GM18870 (cell line): ENCODE results near the gene ARHGDIB.

Experiments used
- ATAC-seq: cut with Tn5 transposase; IDR thresholded peaks from one replicate; pipeline ENCODE4 v1.9.1; 2021; ENCODE audit warnings: moderate library complexity; ENCODE audit not compliant: unreplicated experiment

ARHGDIB gene

DNA sequence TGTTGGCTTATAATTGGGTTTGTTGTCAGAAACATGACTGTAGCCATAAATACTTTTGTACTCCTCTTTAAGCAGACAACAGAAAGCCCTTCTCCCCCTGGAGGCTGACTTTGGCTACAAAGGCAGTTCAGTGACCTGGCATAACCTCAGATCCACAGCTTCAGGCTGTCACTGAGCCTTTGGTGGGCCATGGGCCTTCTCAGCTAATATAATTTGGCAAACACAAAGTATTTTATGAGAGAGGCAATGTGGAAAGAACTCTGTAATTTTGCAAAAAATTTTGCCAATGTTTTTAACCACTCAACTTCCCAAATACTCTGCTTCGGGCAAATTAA lies 60.2 kb downstream of the ARHGDIB start:
- no peak for ATAC-seq

- no peak for ATAC-seq
Observed at GRCh38 chr12:14900521-14901227, 60.7 kb downstream of the ARHGDIB start.

GRCh38 chr12:14896521-14897169 lies 64.8 kb downstream of the ARHGDIB start:
- no peak for ATAC-seq

- ATAC-seq: no peak
Observed at GRCh38 chr12:14893506-14894250, 67.7 kb downstream of the ARHGDIB start.

- no peak for ATAC-seq
Observed at GRCh38 chr12:14892726-14893505, 68.5 kb downstream of the ARHGDIB start.
